SK-N-SH (cell line): ENCODE results near the gene ENTPD2. TPM values are rescaled to one million over a fixed set of nuclear protein-coding genes. Genes with fewer than 3 reads are reported as not detected.

ENCODE experiments used
- CTCF ChIA-PET: fragments of 300-600, 350-600 bp; formaldehyde crosslinking; extraction: SDS; loops from one replicate; lab custom pipeline; 2021; lab: Yijun Ruan, JAX
- POLR2A ChIA-PET: fragments of 350-600 bp; sonication (Branson Sonifier 250); formaldehyde crosslinking; extraction: SDS; loops from one replicate; lab custom pipeline; 2020; ENCODE audit warnings: antibody characterized with exemption, inconsistent platforms; lab: Yijun Ruan, JAX
- DNase-seq: peaks from one replicate; pipeline ENCODE4 v3.0.0; 2012
- H2AFZ ChIP-seq: fragments of 200-600 bp; sonication (generic); 2 replicates; pipeline ENCODE4 v1.8.1; 2016; ENCODE audit warnings: antibody characterized with exemption, mild to moderate bottlenecking, low read depth
- H3F3A ChIP-seq: fragments of 200-600 bp; sonication (generic); replicated peaks from 2 replicates; pipeline ENCODE3; 2016; ENCODE audit warnings: antibody characterized with exemption, mild to moderate bottlenecking; ENCODE audit not compliant: insufficient read depth
- H3K27ac ChIP-seq, 2 experiments: fragments of 200-500 bp in 1 of 2; fragments of 200-600 bp in 1 of 2; sonication (Bioruptor generic) in 1 of 2; sonication (generic), shearing (Covaris generic) in 1 of 2; 2 replicates each; pipeline versions ENCODE4 v1.5.1 to v1.6.1; 2014 to 2016; ENCODE audit warnings: low read depth in 2 of 2, inconsistent platforms in 1 of 2, low read length in 1 of 2, mild to moderate bottlenecking in 1 of 2, mixed read lengths in 1 of 2
- H3K27me3 ChIP-seq: fragments of 200-600 bp; sonication (generic), shearing (Covaris generic); 2 replicates; pipeline ENCODE4 v1.6.1; 2016; ENCODE audit warnings: mixed run types; ENCODE audit not compliant: insufficient read depth
- H3K36me3 ChIP-seq, 2 experiments: fragments of 200-500 bp in 1 of 2; fragments of 200-600 bp in 1 of 2; sonication (Bioruptor generic) in 1 of 2; sonication (generic) in 1 of 2; replicated peaks in 1 of 2; 2 replicates each; pipeline versions ENCODE3 to v1.5.1; 2014 to 2016; ENCODE audit warnings: low read length in 1 of 2, mild to moderate bottlenecking in 1 of 2; ENCODE audit not compliant: insufficient read depth in 2 of 2, control insufficient read depth in 1 of 2
- H3K4me1 ChIP-seq, 2 experiments: fragments of 200-500 bp in 1 of 2; fragments of 200-600 bp in 1 of 2; sonication (Bioruptor generic) in 1 of 2; sonication (generic), shearing (Covaris generic) in 1 of 2; 2 replicates each; pipeline versions ENCODE4 v1.5.1 to v1.6.1; 2014 to 2016; ENCODE audit warnings: low read depth in 1 of 2, low read length in 1 of 2, mixed run types in 1 of 2; ENCODE audit not compliant: insufficient read depth in 2 of 2, control insufficient read depth in 1 of 2
- H3K4me2 ChIP-seq: fragments of 200-600 bp; sonication (generic), shearing (Covaris generic); 2 replicates; pipeline ENCODE4 v1.6.1; 2017; ENCODE audit warnings: mixed run types
- H3K4me3 ChIP-seq, 2 experiments: fragments of 200-500 bp in 1 of 2; fragments of 200-600 bp in 1 of 2; sonication (Bioruptor generic) in 1 of 2; sonication (generic), shearing (Covaris generic) in 1 of 2; 2 replicates each; pipeline versions ENCODE4 v1.5.1 to v1.8.1; 2014 to 2016; ENCODE audit warnings: low read depth in 2 of 2, inconsistent platforms in 1 of 2, low read length in 1 of 2, mild to moderate bottlenecking in 1 of 2, mixed read lengths in 1 of 2, moderate library complexity in 1 of 2
- H3K79me2 ChIP-seq: fragments of 200-600 bp; sonication (generic); 2 replicates; pipeline ENCODE4 v1.8.1; 2017; ENCODE audit warnings: mild to moderate bottlenecking; ENCODE audit not compliant: insufficient read depth
- H3K9ac ChIP-seq: fragments of 200-600 bp; sonication (generic); 2 replicates; pipeline ENCODE4 v1.6.1; 2017; ENCODE audit warnings: mixed run types
- H3K9me2 ChIP-seq: fragments of 200-600 bp; sonication (generic); 2 replicates; pipeline ENCODE4 v1.6.1; 2017; ENCODE audit warnings: mixed run types
- H3K9me3 ChIP-seq: fragments of 200-600 bp; sonication (generic); 2 replicates; pipeline ENCODE4 v1.6.1; 2017; ENCODE audit warnings: mixed run types, mild to moderate bottlenecking, moderate library complexity
- H4K20me1 ChIP-seq: fragments of 200-600 bp; sonication (generic); 2 replicates; pipeline ENCODE4 v1.6.1; 2017; ENCODE audit warnings: mild to moderate bottlenecking, mixed run types; ENCODE audit not compliant: insufficient read depth
- CHD2 ChIP-seq: fragments of 150-350 bp; IDR thresholded peaks from 2 replicates; pipeline ENCODE4 v1.6.1; 2018; ENCODE audit warnings: low read length; ENCODE audit not compliant: partially characterized antibody
- EZH2phosphoT487 ChIP-seq: fragments of 200-600 bp; sonication (generic); IDR thresholded peaks from 2 replicates; pipeline ENCODE4 v1.6.1; 2017; ENCODE audit warnings: low read depth, mixed run types, mild to moderate bottlenecking, antibody characterized with exemption, moderate library complexity, borderline replicate concordance
- FOXM1 ChIP-seq: IDR thresholded peaks from 2 replicates; pipeline ENCODE4 v1.4.0; 2012; ENCODE audit warnings: low read depth, mild to moderate bottlenecking
- GABPA ChIP-seq: IDR thresholded peaks from 2 replicates; pipeline ENCODE4 v1.4.0; 2012; ENCODE audit warnings: low read depth, mild to moderate bottlenecking
- GATA2 ChIP-seq: sonication (generic); formaldehyde crosslinking; IDR thresholded peaks from 2 replicates; pipeline ENCODE4 v1.5.0; 2020; ENCODE audit warnings: mild to moderate bottlenecking, missing genetic modification reagents
- JUND ChIP-seq: IDR thresholded peaks from 2 replicates; pipeline ENCODE4 v1.4.0; 2012
- MEF2A ChIP-seq: IDR thresholded peaks from 2 replicates; pipeline ENCODE4 v1.4.0; 2012; ENCODE audit warnings: low read depth, borderline replicate concordance
- NRF1 ChIP-seq: IDR thresholded peaks from 2 replicates; pipeline ENCODE4 v1.6.1; 2012; ENCODE audit warnings: low read depth, mild to moderate bottlenecking, low read length
- RCOR1 ChIP-seq: fragments of 150-350 bp; IDR thresholded peaks from 2 replicates; pipeline ENCODE4 v1.6.1; 2017; ENCODE audit warnings: antibody characterized with exemption, low read length
- RFX5 ChIP-seq: IDR thresholded peaks from 2 replicates; pipeline ENCODE4 v1.6.1; 2012; ENCODE audit warnings: mild to moderate bottlenecking, improper control_type of control experiment, low read length
- RXRA ChIP-seq: IDR thresholded peaks from 2 replicates; pipeline ENCODE4 v1.4.0; 2012; ENCODE audit warnings: low read depth, mild to moderate bottlenecking, borderline replicate concordance
- SIN3A ChIP-seq: IDR thresholded peaks from 2 replicates; pipeline ENCODE4 v1.6.1; 2012; ENCODE audit warnings: low read depth, mild to moderate bottlenecking, low read length, moderate library complexity, borderline replicate concordance
- TCF12 ChIP-seq: IDR thresholded peaks from 2 replicates; pipeline ENCODE4 v1.4.0; 2012
- TEAD4 ChIP-seq: IDR thresholded peaks from 2 replicates; pipeline ENCODE4 v1.4.0; 2012; ENCODE audit warnings: mild to moderate bottlenecking, borderline replicate concordance; ENCODE audit not compliant: insufficient read depth
- YY1 ChIP-seq: IDR thresholded peaks from 2 replicates; pipeline ENCODE4 v1.4.0; 2012; ENCODE audit warnings: low read depth, mild to moderate bottlenecking
- WGBS: methylation state at CpG from one replicate; pipeline ENCODE4 v1.1.6; 2017; ENCODE audit warnings: low lambda C conversion rate; 5-methylcytosine and 5-hydroxymethylcytosine counted together
- polyA plus RNA-seq, 3 experiments: library from polyadenylated mRNA; depleted of rRNA; stranded (reverse); fragments of >200 nt; gene quantifications; 2 replicates each; pipeline ENCODE4 v1.2.3, GENCODE V29; 2012
- TF ChIP-seq, protein P1 (sequence below): IDR thresholded peaks from 2 replicates; pipeline ENCODE4 v1.4.0; 2012; ENCODE audit warnings: low read depth, borderline replicate concordance
- TF ChIP-seq, protein P2 (sequence below): fragments of 150-350 bp; IDR thresholded peaks from 2 replicates; pipeline ENCODE4 v1.6.1; 2016; ENCODE audit warnings: mild to moderate bottlenecking, low read depth, low read length
- TF ChIP-seq, protein P3 (sequence below): IDR thresholded peaks from 2 replicates; pipeline ENCODE4 v1.4.0; 2012; ENCODE audit warnings: low read depth
- TF ChIP-seq, protein P4 (sequence below): IDR thresholded peaks from 2 replicates; pipeline ENCODE4 v1.6.1; 2012; ENCODE audit warnings: mild to moderate bottlenecking, low read depth, low read length, moderate library complexity

ENTPD2 gene
- polyA plus RNA-seq, 1 of the 3 experiments (the other 2 are of a cell fraction) = not detected

DNA sequence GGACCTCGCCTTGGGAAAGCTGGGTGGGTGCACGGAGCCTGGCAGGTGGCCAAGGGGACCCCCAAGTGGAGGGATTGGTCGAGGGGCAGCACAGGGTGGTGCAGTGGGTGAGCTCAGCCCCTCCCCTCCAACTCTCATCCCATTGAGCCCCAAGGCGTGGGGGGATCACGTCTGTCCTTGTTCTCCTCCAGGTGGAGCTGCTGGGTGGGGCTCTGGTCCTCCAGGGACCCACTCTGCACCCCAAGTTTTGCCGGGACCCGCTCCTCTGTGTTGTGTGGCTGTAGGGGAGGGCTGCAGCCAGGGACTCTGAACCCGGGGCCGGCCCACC lies 18.4 kb downstream of the ENTPD2 start:
- Histone ChIP-seq H3K27me3 (no peaks in the 10 kb centered on the region), H3K4me2 (no peak overlapping the region), H3F3A (peaks cover 4% of the 10 kb centered on the region), H3K9me2 (no peaks in the 10 kb centered on the region), H3K27ac (no peak overlapping the region), H3K9me3 (no peaks in the 10 kb centered on the region), H3K79me2 (no peaks in the 10 kb centered on the region), H3K4me1 (peaks cover 0 to 21% of the 10 kb centered on the region in 2 experiments; a peak in 1 of 4 replicates), H3K9ac (no peak overlapping the region), H4K20me1 (no peaks in the 10 kb centered on the region), H3K36me3 (peaks cover 0 to 16% of the 10 kb centered on the region in 2 experiments), H3K4me3 (peak overlapping the region in 1 of 2 experiments; percentile 20; a peak in 1 of 4 replicates), H2AFZ (no peak overlapping the region)
- ChIA-PET POLR2A (interaction anchor here (0.5 to 1.9 kb wide), 4 partner anchors 9 to 226 kb away, joined by 3 to 13 read pairs (median 7); partner anchors contain the start of gene NPDC1), CTCF (interaction anchor here (0.6 to 15.1 kb wide), 46 partner anchors 11 to 275 kb away, joined by 3 to 350 read pairs (median 5); partner anchors contain the start of genes AJM1, C8G, CCDC183 and CLIC3)
- DNase-seq = no peak
- 26% methylated on average over 4 of the region's 9 CpGs for WGBS
- TF ChIP-seq JUND = no peak
- no peak for TF ChIP-seq TEAD4
- no peak for TF ChIP-seq GATA2
- TF ChIP-seq MEF2A = no peak
- TF ChIP-seq FOXM1 = no peak
- TF ChIP-seq, protein P1, sequence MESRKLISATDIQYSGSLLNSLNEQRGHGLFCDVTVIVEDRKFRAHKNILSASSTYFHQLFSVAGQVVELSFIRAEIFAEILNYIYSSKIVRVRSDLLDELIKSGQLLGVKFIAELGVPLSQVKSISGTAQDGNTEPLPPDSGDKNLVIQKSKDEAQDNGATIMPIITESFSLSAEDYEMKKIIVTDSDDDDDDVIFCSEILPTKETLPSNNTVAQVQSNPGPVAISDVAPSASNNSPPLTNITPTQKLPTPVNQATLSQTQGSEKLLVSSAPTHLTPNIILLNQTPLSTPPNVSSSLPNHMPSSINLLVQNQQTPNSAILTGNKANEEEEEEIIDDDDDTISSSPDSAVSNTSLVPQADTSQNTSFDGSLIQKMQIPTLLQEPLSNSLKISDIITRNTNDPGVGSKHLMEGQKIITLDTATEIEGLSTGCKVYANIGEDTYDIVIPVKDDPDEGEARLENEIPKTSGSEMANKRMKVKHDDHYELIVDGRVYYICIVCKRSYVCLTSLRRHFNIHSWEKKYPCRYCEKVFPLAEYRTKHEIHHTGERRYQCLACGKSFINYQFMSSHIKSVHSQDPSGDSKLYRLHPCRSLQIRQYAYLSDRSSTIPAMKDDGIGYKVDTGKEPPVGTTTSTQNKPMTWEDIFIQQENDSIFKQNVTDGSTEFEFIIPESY = no peak
- TF ChIP-seq GABPA = no peak
- TF ChIP-seq RXRA = no peak
- no peak for TF ChIP-seq RFX5
- no peak for TF ChIP-seq YY1
- no peak for TF ChIP-seq SIN3A
- TF ChIP-seq NRF1 = no peak
- TF ChIP-seq, protein P2, sequence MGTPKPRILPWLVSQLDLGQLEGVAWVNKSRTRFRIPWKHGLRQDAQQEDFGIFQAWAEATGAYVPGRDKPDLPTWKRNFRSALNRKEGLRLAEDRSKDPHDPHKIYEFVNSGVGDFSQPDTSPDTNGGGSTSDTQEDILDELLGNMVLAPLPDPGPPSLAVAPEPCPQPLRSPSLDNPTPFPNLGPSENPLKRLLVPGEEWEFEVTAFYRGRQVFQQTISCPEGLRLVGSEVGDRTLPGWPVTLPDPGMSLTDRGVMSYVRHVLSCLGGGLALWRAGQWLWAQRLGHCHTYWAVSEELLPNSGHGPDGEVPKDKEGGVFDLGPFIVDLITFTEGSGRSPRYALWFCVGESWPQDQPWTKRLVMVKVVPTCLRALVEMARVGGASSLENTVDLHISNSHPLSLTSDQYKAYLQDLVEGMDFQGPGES = no peak
- TF ChIP-seq, protein P3, sequence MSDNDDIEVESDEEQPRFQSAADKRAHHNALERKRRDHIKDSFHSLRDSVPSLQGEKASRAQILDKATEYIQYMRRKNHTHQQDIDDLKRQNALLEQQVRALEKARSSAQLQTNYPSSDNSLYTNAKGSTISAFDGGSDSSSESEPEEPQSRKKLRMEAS = no peak
- TF ChIP-seq CHD2 = no peak
- no peak for TF ChIP-seq TCF12
- no peak for TF ChIP-seq RCOR1
- TF ChIP-seq, protein P4, sequence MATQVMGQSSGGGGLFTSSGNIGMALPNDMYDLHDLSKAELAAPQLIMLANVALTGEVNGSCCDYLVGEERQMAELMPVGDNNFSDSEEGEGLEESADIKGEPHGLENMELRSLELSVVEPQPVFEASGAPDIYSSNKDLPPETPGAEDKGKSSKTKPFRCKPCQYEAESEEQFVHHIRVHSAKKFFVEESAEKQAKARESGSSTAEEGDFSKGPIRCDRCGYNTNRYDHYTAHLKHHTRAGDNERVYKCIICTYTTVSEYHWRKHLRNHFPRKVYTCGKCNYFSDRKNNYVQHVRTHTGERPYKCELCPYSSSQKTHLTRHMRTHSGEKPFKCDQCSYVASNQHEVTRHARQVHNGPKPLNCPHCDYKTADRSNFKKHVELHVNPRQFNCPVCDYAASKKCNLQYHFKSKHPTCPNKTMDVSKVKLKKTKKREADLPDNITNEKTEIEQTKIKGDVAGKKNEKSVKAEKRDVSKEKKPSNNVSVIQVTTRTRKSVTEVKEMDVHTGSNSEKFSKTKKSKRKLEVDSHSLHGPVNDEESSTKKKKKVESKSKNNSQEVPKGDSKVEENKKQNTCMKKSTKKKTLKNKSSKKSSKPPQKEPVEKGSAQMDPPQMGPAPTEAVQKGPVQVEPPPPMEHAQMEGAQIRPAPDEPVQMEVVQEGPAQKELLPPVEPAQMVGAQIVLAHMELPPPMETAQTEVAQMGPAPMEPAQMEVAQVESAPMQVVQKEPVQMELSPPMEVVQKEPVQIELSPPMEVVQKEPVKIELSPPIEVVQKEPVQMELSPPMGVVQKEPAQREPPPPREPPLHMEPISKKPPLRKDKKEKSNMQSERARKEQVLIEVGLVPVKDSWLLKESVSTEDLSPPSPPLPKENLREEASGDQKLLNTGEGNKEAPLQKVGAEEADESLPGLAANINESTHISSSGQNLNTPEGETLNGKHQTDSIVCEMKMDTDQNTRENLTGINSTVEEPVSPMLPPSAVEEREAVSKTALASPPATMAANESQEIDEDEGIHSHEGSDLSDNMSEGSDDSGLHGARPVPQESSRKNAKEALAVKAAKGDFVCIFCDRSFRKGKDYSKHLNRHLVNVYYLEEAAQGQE = no peak
- TF ChIP-seq EZH2phosphoT487 = no peak
